Esophagus muscularis mucosa (tissue), 4 donors: ENCODE results near the gene PAIP1. TPM values are rescaled to one million over a fixed set of nuclear protein-coding genes. Genes with fewer than 3 reads are reported as not detected.

Experiments used
- DNase-seq: peaks from one replicate; pipeline ENCODE4 v3.0.0-alpha.2; 2017; ENCODE audit errors: extremely low spot score
- H3K27ac ChIP-seq, 4 donors: fragments of 200-600 bp; sonication (generic); replicated peaks in 1 of 4; 1 replicate in 3 of 4; 2 replicates in 1 of 4; pipeline ENCODE4 v1.5.1; 2016 to 2019; ENCODE audit warnings: mild to moderate bottlenecking in 1 of 4
- H3K27me3 ChIP-seq, 4 donors: fragments of 200-600 bp; sonication (generic); one replicate each; pipeline versions ENCODE4 v1.5.1 to v1.6.0; 2016 to 2019
- H3K36me3 ChIP-seq, 4 donors: fragments of 200-600 bp; sonication (generic); one replicate each; pipeline ENCODE4 v1.5.1; 2016 to 2019
- H3K4me1 ChIP-seq, 4 donors: fragments of 200-600 bp; sonication (generic); one replicate each; pipeline ENCODE4 v1.5.1; 2016 to 2019
- H3K4me3 ChIP-seq, 4 donors: fragments of 200-600 bp; sonication (generic); 1 replicate in 2 of 4; 2 replicates in 2 of 4; pipeline ENCODE4 v1.5.1; 2016 to 2019; ENCODE audit warnings: mild to moderate bottlenecking in 4 of 4, moderate library complexity in 1 of 4
- H3K9me3 ChIP-seq, 4 donors: fragments of 200-600 bp; sonication (generic); 1 replicate in 3 of 4; 2 replicates in 1 of 4; pipeline ENCODE4 v1.5.1; 2016 to 2019
- EP300 ChIP-seq: sonication (generic); formaldehyde crosslinking; IDR thresholded peaks from one replicate; pipeline ENCODE4 v1.6.1; 2017; ENCODE audit warnings: antibody characterized with exemption
- POLR2A ChIP-seq: fragments of 450-650 bp; IDR thresholded peaks from one replicate; pipeline ENCODE4 v1.6.1; 2017; ENCODE audit warnings: antibody characterized with exemption, moderate library complexity, mild to moderate bottlenecking, low read depth
- POLR2AphosphoS5 ChIP-seq, 2 donors: sonication (generic); formaldehyde crosslinking; IDR thresholded peaks; one replicate each; pipeline ENCODE4 v1.6.1; 2017; ENCODE audit warnings: antibody characterized with exemption in 2 of 2
- WGBS: methylation state at CpG from one replicate; pipeline ENCODE4 v1.1.5; 2018; 5-methylcytosine and 5-hydroxymethylcytosine counted together
- intact Hi-C: fragments of 100-400 bp; cut with DNase I; formaldehyde crosslinking; loops from one replicate; pipeline ENCODE4 v1.15.1; 2023
- total RNA-seq, 4 donors: library from RNA; depleted of rRNA; stranded (reverse); fragments of >200 nt; gene quantifications; one replicate each; pipeline versions ENCODE4 v1.1.0 to v1.2.1, GENCODE V29; 2016
- TF ChIP-seq, protein P1 (sequence below), 3 experiments: fragments of 200-600 bp in 2 of 3; fragments of 450-650 bp in 1 of 3; sonication (generic) in 2 of 3; IDR thresholded peaks; one replicate each; pipeline ENCODE4 v1.5.1; 2017 to 2019; ENCODE audit warnings: antibody characterized with exemption in 3 of 3, mild to moderate bottlenecking in 2 of 3, moderate library complexity in 1 of 3

The PAIP1 gene
- total RNA-seq, 4 donors from 2014 or later, result 81.4 to 135 (median 106) TPM

DNA sequence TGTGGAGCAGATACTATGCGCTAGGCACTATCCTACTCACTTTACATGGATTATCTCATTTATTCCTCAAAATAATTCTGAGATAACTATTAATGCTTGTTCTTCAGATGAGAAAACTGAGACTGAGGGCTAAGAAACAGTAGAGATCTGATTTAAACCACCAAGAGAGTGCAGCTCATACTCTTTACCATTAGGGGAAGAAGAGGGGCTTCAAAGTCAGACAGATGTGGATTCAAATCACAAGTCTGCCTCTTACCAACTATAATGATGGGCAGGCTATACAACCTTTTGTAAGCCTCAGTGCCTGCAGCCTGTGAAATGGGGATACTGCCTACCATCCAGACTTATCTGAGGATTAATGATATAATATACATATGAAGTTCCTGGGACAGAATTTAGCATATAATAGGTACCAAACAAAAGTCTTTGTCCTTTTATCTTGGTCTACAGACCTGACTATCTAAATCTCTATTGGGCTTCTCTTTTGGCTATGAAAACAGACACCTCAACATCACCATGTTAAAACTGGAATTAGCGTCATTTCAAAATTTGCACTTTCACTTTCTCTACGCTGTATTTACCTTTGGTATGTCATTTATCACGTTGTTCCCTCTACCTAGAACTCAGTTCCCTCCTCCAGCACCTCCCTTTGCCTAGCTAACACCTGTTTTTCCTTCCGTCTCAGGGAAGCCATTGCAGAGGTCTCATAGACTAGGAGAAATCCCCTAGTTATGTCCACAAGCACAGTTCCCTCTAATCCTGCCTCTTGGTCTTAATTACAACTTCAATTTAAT, 59.4 kb downstream of the PAIP1 start:
- no peak for DNase-seq
- 84% methylated on average over 5 of the region's 5 CpGs for WGBS
- no peaks in the 10 kb centered on the region for H3K9me3 ChIP-seq
- no peak overlapping the region for H3K27ac ChIP-seq
- intact Hi-C loops, result no loop called here
- no peaks in the 10 kb centered on the region for H3K4me1 ChIP-seq
- no peaks in the 10 kb centered on the region for H3K36me3 ChIP-seq
- no peaks in the 10 kb centered on the region for H3K27me3 ChIP-seq
- TF ChIP-seq EP300, result no peak
- TF ChIP-seq POLR2AphosphoS5 (IDR thresholded peaks at IDR 0.05), result no peak
- no peak for TF ChIP-seq POLR2A
- TF ChIP-seq, protein P1, sequence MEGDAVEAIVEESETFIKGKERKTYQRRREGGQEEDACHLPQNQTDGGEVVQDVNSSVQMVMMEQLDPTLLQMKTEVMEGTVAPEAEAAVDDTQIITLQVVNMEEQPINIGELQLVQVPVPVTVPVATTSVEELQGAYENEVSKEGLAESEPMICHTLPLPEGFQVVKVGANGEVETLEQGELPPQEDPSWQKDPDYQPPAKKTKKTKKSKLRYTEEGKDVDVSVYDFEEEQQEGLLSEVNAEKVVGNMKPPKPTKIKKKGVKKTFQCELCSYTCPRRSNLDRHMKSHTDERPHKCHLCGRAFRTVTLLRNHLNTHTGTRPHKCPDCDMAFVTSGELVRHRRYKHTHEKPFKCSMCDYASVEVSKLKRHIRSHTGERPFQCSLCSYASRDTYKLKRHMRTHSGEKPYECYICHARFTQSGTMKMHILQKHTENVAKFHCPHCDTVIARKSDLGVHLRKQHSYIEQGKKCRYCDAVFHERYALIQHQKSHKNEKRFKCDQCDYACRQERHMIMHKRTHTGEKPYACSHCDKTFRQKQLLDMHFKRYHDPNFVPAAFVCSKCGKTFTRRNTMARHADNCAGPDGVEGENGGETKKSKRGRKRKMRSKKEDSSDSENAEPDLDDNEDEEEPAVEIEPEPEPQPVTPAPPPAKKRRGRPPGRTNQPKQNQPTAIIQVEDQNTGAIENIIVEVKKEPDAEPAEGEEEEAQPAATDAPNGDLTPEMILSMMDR (IDR thresholded peaks at IDR 0.05), result no peak
- H3K4me3 ChIP-seq, result no peak overlapping the region

DNA sequence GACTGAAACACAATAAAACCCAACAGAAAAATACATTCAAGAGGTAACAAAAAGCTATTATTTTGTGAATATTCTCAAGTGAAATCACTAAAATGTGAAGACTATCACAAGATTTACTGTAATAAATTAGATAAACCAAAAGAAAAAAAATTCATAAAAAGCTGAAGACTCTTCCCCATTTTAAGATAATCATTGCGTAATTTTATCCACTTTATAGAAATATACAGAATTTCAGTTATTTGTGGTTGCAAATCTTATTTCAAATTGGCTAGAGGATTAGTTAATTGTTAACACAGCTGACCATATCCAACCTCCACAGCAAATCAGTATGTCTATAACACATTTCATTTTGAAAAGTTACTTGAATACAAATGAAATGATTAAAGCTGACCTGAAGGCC, 65.6 kb downstream of the PAIP1 start:
- Histone ChIP-seq H3K27me3 (no peaks in the 10 kb centered on the region), H3K4me3 (no peak overlapping the region), H3K27ac (no peak overlapping the region), H3K9me3 (no peaks in the 10 kb centered on the region), H3K36me3 (no peaks in the 10 kb centered on the region), H3K4me1 (no peaks in the 10 kb centered on the region)
- 100% methylated on average over 1 of the region's 1 CpG for WGBS
- no peak for DNase-seq
- intact Hi-C loops, result no loop called here
- TF ChIP-seq EP300, result no peak
- TF ChIP-seq POLR2A, result no peak
- TF ChIP-seq, protein P1 (IDR thresholded peaks at IDR 0.05), result no peak
- TF ChIP-seq POLR2AphosphoS5 (IDR thresholded peaks at IDR 0.05), result no peak

DNA sequence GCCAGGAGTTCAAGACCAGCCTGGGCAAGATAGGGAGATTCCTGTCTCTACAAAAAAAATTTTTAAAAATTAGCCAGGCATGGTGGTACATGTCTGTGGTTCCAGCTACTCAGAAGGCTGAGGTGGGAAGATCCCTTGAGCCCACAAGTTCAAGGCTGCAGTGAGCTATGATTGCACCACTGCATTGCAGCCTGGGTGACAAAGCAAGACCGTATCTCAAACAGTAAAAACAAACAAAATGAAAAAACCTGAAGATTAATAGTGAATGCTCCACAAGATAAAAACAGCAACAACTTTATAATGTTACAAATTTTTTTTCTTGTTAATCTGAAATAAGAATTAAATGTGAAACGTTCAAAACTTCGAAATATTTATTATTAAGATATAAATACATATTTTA, 70.5 kb downstream of the PAIP1 start:
- WGBS, result 88% methylated on average over 3 of the region's 3 CpGs
- TF ChIP-seq POLR2A, result no peak
- no peak for TF ChIP-seq POLR2AphosphoS5 (IDR thresholded peaks at IDR 0.05)
- TF ChIP-seq EP300, result no peak
- TF ChIP-seq, protein P1 (IDR thresholded peaks at IDR 0.05), result no peak
- DNase-seq, result no peak
- no peak overlapping the region for H3K4me3 ChIP-seq
- no peaks in the 10 kb centered on the region for H3K9me3 ChIP-seq
- intact Hi-C loops, result loop anchor here (10.0 kb wide), 1 partner anchor 362 kb away; the partner anchor contains the start of gene ZNF131
- no peak overlapping the region for H3K27ac ChIP-seq
- peaks cover 14 to 26% (median 22%) of the 10 kb centered on the region in 4 donors for H3K4me1 ChIP-seq
- no peaks in the 10 kb centered on the region for H3K36me3 ChIP-seq
- no peaks in the 10 kb centered on the region for H3K27me3 ChIP-seq

DNA sequence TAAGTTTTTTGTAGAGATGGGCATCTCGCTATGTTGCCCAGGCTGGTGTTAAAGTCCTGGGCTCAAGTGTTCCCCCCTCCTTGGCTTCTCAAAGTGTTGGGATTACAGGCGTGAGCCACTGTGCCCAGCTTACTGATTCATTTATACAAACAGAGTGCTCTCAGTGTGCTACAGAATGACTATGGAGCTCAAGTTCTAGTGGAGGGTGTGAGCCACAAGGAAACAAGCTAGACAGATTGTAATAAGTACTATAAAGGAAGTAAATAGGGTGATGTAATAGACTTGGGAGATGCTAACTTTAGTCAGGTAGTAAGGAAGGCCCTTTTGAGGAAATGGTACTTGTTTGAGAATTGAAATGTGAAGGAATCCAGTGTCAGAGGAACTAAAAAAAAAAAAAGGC, 71.5 kb downstream of the PAIP1 start:
- Histone ChIP-seq H3K27ac (peak overlapping the region in 1 of 4 donors; percentile 96), H3K4me3 (no peak overlapping the region), H3K27me3 (no peaks in the 10 kb centered on the region), H3K4me1 (peaks cover 14 to 26% (median 22%) of the 10 kb centered on the region in 4 donors), H3K36me3 (no peaks in the 10 kb centered on the region), H3K9me3 (no peaks in the 10 kb centered on the region)
- intact Hi-C loops, result loop anchor here (10.0 kb wide), 1 partner anchor 361 kb away; the partner anchor contains the start of gene ZNF131
- WGBS, result 96% methylated on average over 2 of the region's 2 CpGs
- no peak for DNase-seq
- TF ChIP-seq EP300 (no peak), POLR2A (no peak), POLR2AphosphoS5 (IDR thresholded peaks at IDR 0.05) (no peak)
- TF ChIP-seq, protein P1 (IDR thresholded peaks at IDR 0.05), result no peak
